Activated naive CD8-positive, alpha-beta T cell treated with anti-CD3 and anti-CD28 coated beads, Interleukin-2, amount 50 U/mL, for 16 hours (primary cell): ENCODE data around the gene CXCR6.
"Not testable (repeated sequence)": the region's sequence is repeated elsewhere in the genome, so short reads cannot be mapped to it uniquely, and the experiment has no call there.

Source experiments
- DNase-seq: peaks from one replicate; pipeline ENCODE4 v3.0.0-alpha.2; 2020; ENCODE audit warnings: low read depth, low spot score

Gene CXCR6

GRCh38 chr3:45987368-45988291 is 44.4 kb downstream of the CXCR6 start:
- DNase-seq, result no peak

GRCh38 chr3:45988362-45988761 is 45.1 kb downstream of the CXCR6 start:
- DNase-seq, result no peak

- DNase-seq, result no peak
Measured at GRCh38 chr3:45988804-45989203, 45.5 kb downstream of the CXCR6 start.

- no peak for DNase-seq
Measured at GRCh38 chr3:45990181-45990580, 46.9 kb downstream of the CXCR6 start.

- no peak for DNase-seq
Measured at GRCh38 chr3:45991341-45991740, 48.1 kb downstream of the CXCR6 start.

- no peak for DNase-seq
Measured at GRCh38 chr3:45992133-45992729, 49.0 kb downstream of the CXCR6 start.

GRCh38 chr3:45992821-45993221 is 49.6 kb downstream of the CXCR6 start:
- no peak for DNase-seq

GRCh38 chr3:45993421-45994027 is 50.3 kb downstream of the CXCR6 start:
- DNase-seq, result no peak

- no peak for DNase-seq
Measured at GRCh38 chr3:45994419-45995235, 51.4 kb downstream of the CXCR6 start.

- DNase-seq, result peak; percentile 75
Measured at GRCh38 chr3:45995236-45996192, 52.2 kb downstream of the CXCR6 start, which contains the start of gene FYCO1. FYCO1 (minus strand) TSS chr3:45995824; CDS start chr3:45984910, 10,914 bp downstream.

- not testable (repeated sequence) for DNase-seq
Measured at GRCh38 chr3:45997499-45997898, 54.2 kb downstream of the CXCR6 start.

GRCh38 chr3:45997942-45998341 is 54.7 kb downstream of the CXCR6 start:
- no peak for DNase-seq
